A673 (cell line): Measurements from ENCODE around the gene PROSER2. TPM values are rescaled to one million over a fixed set of nuclear protein-coding genes. Genes with fewer than 3 reads are reported as not detected.

Source experiments
- BruUV-seq: library from RNA; stranded (reverse); fragments of 400-500 nt; replicated peaks from 2 replicates; lab custom pipeline; 2021; lab: Mats Ljungman, UMichigan
- CTCF ChIA-PET: fragments of 300-600 bp; sonication (Branson Sonifier 250); formaldehyde crosslinking; loops from one replicate; lab custom pipeline; 2022; ENCODE audit warnings: antibody characterized with exemption; lab: Charles Lee
- POLR2A ChIA-PET: fragments of 300-600 bp; sonication (Branson Sonifier 250); formaldehyde crosslinking; loops from one replicate; lab custom pipeline; 2022; ENCODE audit warnings: antibody characterized with exemption; ENCODE audit not compliant: low non-redundant PET; lab: Charles Lee
- DNase-seq: peaks from one replicate; pipeline ENCODE4 v3.0.0-alpha.2; 2015; ENCODE audit warnings: low spot score
- H3K27ac ChIP-seq: fragments of 200-600 bp; sonication (generic); 2 replicates; pipeline ENCODE4 v1.5.1; 2016; ENCODE audit warnings: mixed run types, low read depth, mild to moderate bottlenecking, mixed read lengths, antibody characterized with exemption, low read length; ENCODE audit not compliant: poor library complexity, severe bottlenecking
- H3K27me3 ChIP-seq: fragments of 200-600 bp; sonication (generic); replicated peaks from 2 replicates; pipeline ENCODE4 v1.6.1; 2017; ENCODE audit warnings: mixed run types, low read depth, mild to moderate bottlenecking, mixed read lengths, antibody characterized with exemption, low read length; ENCODE audit not compliant: insufficient read depth, poor library complexity
- H3K36me3 ChIP-seq: fragments of 200-600 bp; sonication (generic); 2 replicates; pipeline ENCODE4 v1.6.1; 2016; ENCODE audit warnings: mixed run types, mild to moderate bottlenecking, mixed read lengths, antibody characterized with exemption, low read length; ENCODE audit not compliant: insufficient read depth, poor library complexity, severe bottlenecking
- H3K4me1 ChIP-seq: fragments of 200-600 bp; sonication (generic); 2 replicates; pipeline ENCODE4 v1.6.1; 2017; ENCODE audit warnings: mixed run types, mild to moderate bottlenecking, mixed read lengths, antibody characterized with exemption, low read length; ENCODE audit not compliant: insufficient read depth, poor library complexity, severe bottlenecking
- H3K4me3 ChIP-seq: fragments of 200-600 bp; sonication (generic); 2 replicates; pipeline ENCODE4 v1.5.1; 2016; ENCODE audit warnings: low read depth, mixed run types, mild to moderate bottlenecking, mixed read lengths, low read length; ENCODE audit not compliant: poor library complexity, severe bottlenecking
- H3K9me3 ChIP-seq: fragments of 200-600 bp; sonication (generic); 2 replicates; pipeline ENCODE4 v1.6.1; 2016; ENCODE audit warnings: mixed run types, low read depth, mild to moderate bottlenecking, mixed read lengths, antibody characterized with exemption, low read length; ENCODE audit not compliant: poor library complexity, severe bottlenecking
- EZH2 ChIP-seq: fragments of 200-600 bp; sonication (generic); IDR thresholded peaks from 2 replicates; pipeline ENCODE4 v1.6.1; 2017; ENCODE audit warnings: borderline replicate concordance, low read depth, mild to moderate bottlenecking, mixed read lengths, antibody characterized with exemption, low read length; ENCODE audit not compliant: poor library complexity, severe bottlenecking
- intact Hi-C: fragments of 100-400 bp; cut with micrococcal nuclease; formaldehyde crosslinking; loops from one replicate; pipeline ENCODE4 v1.10.0; 2022; ENCODE audit not compliant: unreplicated experiment
- total RNA-seq: library from RNA; stranded (reverse); gene quantifications from 2 replicates; pipeline ENCODE4 v1.2.3, GENCODE V29; 2021
- TF ChIP-seq, protein P1 (sequence below): fragments of 300-800, 200-600 bp; sonication (generic); conservative IDR thresholded peaks from 2 replicates; pipeline ENCODE4 v1.5.1; 2017; ENCODE audit warnings: low read depth, mild to moderate bottlenecking, antibody characterized with exemption, low read length, moderate library complexity, mixed read lengths

PROSER2 gene
- total RNA-seq, 1 experiment from 2014 or later, result 40.4 TPM

- no peak overlapping the region for H3K4me3 ChIP-seq
- H3K36me3 ChIP-seq, result no peaks in the 10 kb centered on the region
- peaks cover 30% of the 10 kb centered on the region for H3K4me1 ChIP-seq
- no TSS peak for BruUV-seq
- no peak for TF ChIP-seq EZH2
- TF ChIP-seq, protein P1, sequence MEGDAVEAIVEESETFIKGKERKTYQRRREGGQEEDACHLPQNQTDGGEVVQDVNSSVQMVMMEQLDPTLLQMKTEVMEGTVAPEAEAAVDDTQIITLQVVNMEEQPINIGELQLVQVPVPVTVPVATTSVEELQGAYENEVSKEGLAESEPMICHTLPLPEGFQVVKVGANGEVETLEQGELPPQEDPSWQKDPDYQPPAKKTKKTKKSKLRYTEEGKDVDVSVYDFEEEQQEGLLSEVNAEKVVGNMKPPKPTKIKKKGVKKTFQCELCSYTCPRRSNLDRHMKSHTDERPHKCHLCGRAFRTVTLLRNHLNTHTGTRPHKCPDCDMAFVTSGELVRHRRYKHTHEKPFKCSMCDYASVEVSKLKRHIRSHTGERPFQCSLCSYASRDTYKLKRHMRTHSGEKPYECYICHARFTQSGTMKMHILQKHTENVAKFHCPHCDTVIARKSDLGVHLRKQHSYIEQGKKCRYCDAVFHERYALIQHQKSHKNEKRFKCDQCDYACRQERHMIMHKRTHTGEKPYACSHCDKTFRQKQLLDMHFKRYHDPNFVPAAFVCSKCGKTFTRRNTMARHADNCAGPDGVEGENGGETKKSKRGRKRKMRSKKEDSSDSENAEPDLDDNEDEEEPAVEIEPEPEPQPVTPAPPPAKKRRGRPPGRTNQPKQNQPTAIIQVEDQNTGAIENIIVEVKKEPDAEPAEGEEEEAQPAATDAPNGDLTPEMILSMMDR, result no peak
- intact Hi-C loops, result no loop called here
- ChIA-PET CTCF (interaction anchor here (0.5 to 1.3 kb wide), 2 partner anchors 26 to 534 kb away, joined by 3 to 5 read pairs; no protein-coding TSS in a partner anchor), POLR2A (no interaction called here)
- no peaks in the 10 kb centered on the region for H3K9me3 ChIP-seq
- H3K27me3 ChIP-seq, result no peaks in the 10 kb centered on the region
- no peak for DNase-seq
- H3K27ac ChIP-seq, result no peak overlapping the region
Measured at GRCh38 chr10:11819027-11819426, 4.1 kb upstream of the PROSER2 start.

GRCh38 chr10:11822026-11822756 is 965 bp upstream of the PROSER2 start:
- no peaks in the 10 kb centered on the region for H3K27me3 ChIP-seq
- no peak overlapping the region for H3K27ac ChIP-seq
- ChIA-PET CTCF (interaction anchor here (0.7 kb wide), 2 partner anchors 36 to 442 kb away, joined by 3 to 11 read pairs; no protein-coding TSS in a partner anchor), POLR2A (no interaction called here)
- DNase-seq, result no peak
- H3K36me3 ChIP-seq, result no peaks in the 10 kb centered on the region
- no peak overlapping the region for H3K4me3 ChIP-seq
- BruUV-seq, result no TSS peak
- TF ChIP-seq EZH2, result no peak
- TF ChIP-seq, protein P1, result no peak
- no peaks in the 10 kb centered on the region for H3K9me3 ChIP-seq
- intact Hi-C loops, result loop anchor here (5.0 kb wide), 1 partner anchor 35 kb away; no protein-coding TSS in a partner anchor
- peaks cover 38% of the 10 kb centered on the region for H3K4me1 ChIP-seq

- TF ChIP-seq, protein P1, result no peak
- no peak for TF ChIP-seq EZH2
- Histone ChIP-seq H3K4me1 (peaks cover 38% of the 10 kb centered on the region), H3K4me3 (peak overlapping the region; percentile 99), H3K36me3 (no peaks in the 10 kb centered on the region), H3K27ac (peak overlapping the region; percentile 90), H3K27me3 (no peaks in the 10 kb centered on the region), H3K9me3 (no peaks in the 10 kb centered on the region)
- ChIA-PET CTCF (interaction anchor here (0.7 kb wide), 2 partner anchors 35 to 441 kb away, joined by 3 to 11 read pairs; no protein-coding TSS in a partner anchor), POLR2A (no interaction called here)
- intact Hi-C loops, result loop anchor here (5.0 kb wide), 1 partner anchor 35 kb away; no protein-coding TSS in a partner anchor
- BruUV-seq, result no TSS peak
- no peak for DNase-seq
Measured at GRCh38 chr10:11822809-11823121, 391 bp upstream of the PROSER2 start.
